SU-DHL-6 (cell line): Measurements from ENCODE around the gene CPNE2.
A peak's percentile ranks its signal among the peaks of the same experiment; 100 is the strongest.

ENCODE experiments used
- H2AFZ ChIP-seq: fragments of 200-600 bp; sonication (generic); 2 replicates; pipeline ENCODE4 v1.6.1; 2014; ENCODE audit warnings: low read depth, mild to moderate bottlenecking, moderate library complexity, mixed read lengths, antibody characterized with exemption, low read length; ENCODE audit not compliant: severe bottlenecking
- H3F3A ChIP-seq: fragments of 200-600 bp; shearing (Covaris generic); 2 replicates; pipeline ENCODE4 v1.6.0; 2016; ENCODE audit warnings: antibody characterized with exemption, mild to moderate bottlenecking; ENCODE audit not compliant: insufficient read depth
- H3K27ac ChIP-seq: fragments of 200-600 bp; sonication (generic); 2 replicates; pipeline ENCODE4 v1.5.1; 2016; ENCODE audit warnings: low read depth, mild to moderate bottlenecking, low read length, moderate library complexity, mixed read lengths
- H3K27me3 ChIP-seq: fragments of 200-600 bp; sonication (generic), shearing (Covaris generic); 2 replicates; pipeline ENCODE4 v1.6.0; 2014; ENCODE audit warnings: mild to moderate bottlenecking, low read length
- H3K36me3 ChIP-seq: fragments of 200-600 bp; sonication (generic); 2 replicates; pipeline ENCODE4 v1.6.1; 2014; ENCODE audit warnings: mild to moderate bottlenecking, low read length, mixed read lengths
- H3K4me2 ChIP-seq: fragments of 300-600, 200-600 bp; shearing (Covaris generic), sonication (generic); 2 replicates; pipeline ENCODE4 v1.6.0; 2014; ENCODE audit warnings: low read length, low read depth, mild to moderate bottlenecking; ENCODE audit not compliant: poor library complexity, severe bottlenecking
- H3K4me3 ChIP-seq: fragments of 200-600 bp; sonication (generic); 2 replicates; pipeline ENCODE4 v1.5.1; 2014; ENCODE audit warnings: antibody characterized with exemption, low read length, mild to moderate bottlenecking, mixed read lengths; ENCODE audit not compliant: insufficient read depth, poor library complexity, severe bottlenecking
- H3K79me2 ChIP-seq: fragments of 200-600 bp; sonication (generic); 2 replicates; pipeline ENCODE4 v1.6.1; 2014; ENCODE audit warnings: mild to moderate bottlenecking, low read length, moderate library complexity; ENCODE audit not compliant: insufficient read depth
- H3K9ac ChIP-seq: fragments of 200-600 bp; sonication (generic); 2 replicates; pipeline ENCODE4 v1.7.0; 2014; ENCODE audit warnings: mild to moderate bottlenecking, low read length
- H3K9me2 ChIP-seq: fragments of 200-600 bp; sonication (generic); replicated peaks from 2 replicates; pipeline ENCODE4 v1.6.1; 2014; ENCODE audit warnings: low read length; ENCODE audit not compliant: insufficient read depth
- H3K9me3 ChIP-seq: fragments of 200-600 bp; sonication (generic); 2 replicates; pipeline ENCODE4 v1.6.1; 2014; ENCODE audit warnings: low read length, mixed read lengths; ENCODE audit not compliant: insufficient read depth
- H4K20me1 ChIP-seq: fragments of 200-600 bp; sonication (generic); 2 replicates; pipeline ENCODE4 v1.6.1; 2014; ENCODE audit warnings: low read depth, mild to moderate bottlenecking, antibody characterized with exemption, low read length, moderate library complexity, mixed read lengths
- CTCF ChIP-seq: fragments of 200-600 bp; sonication (generic); IDR thresholded peaks from one replicate; pipeline ENCODE4 v1.5.1; 2017; ENCODE audit warnings: antibody characterized with exemption, mild to moderate bottlenecking, low read length, moderate library complexity; ENCODE audit not compliant: insufficient read depth, poor library complexity, severe bottlenecking
- EZH2phosphoT487 ChIP-seq: fragments of 200-600 bp; sonication (generic), shearing (Covaris generic); conservative IDR thresholded peaks from 2 replicates; pipeline ENCODE4 v1.6.1; 2018; ENCODE audit warnings: mild to moderate bottlenecking, antibody characterized with exemption, low read length, moderate library complexity, mixed read lengths

Gene CPNE2

GRCh38 chr16:57082664-57083063 lies 9.7 kb upstream of the CPNE2 start:
- no peak overlapping the region for H2AFZ ChIP-seq
- H3K4me3 ChIP-seq: no peak overlapping the region
- H3F3A ChIP-seq: no peaks in the 10 kb centered on the region
- no peak overlapping the region for H3K27ac ChIP-seq
- no peaks in the 10 kb centered on the region for H3K9me2 ChIP-seq
- no peaks in the 10 kb centered on the region for H3K9me3 ChIP-seq
- TF ChIP-seq EZH2phosphoT487 (no peak), CTCF (no peak)
- H3K36me3 ChIP-seq: no peaks in the 10 kb centered on the region
- no peaks in the 10 kb centered on the region for H3K79me2 ChIP-seq
- H3K4me2 ChIP-seq: no peak overlapping the region
- no peak overlapping the region for H3K9ac ChIP-seq
- no peaks in the 10 kb centered on the region for H3K27me3 ChIP-seq
- H4K20me1 ChIP-seq: no peaks in the 10 kb centered on the region

- Histone ChIP-seq H3K4me2 (no peak overlapping the region), H2AFZ (no peak overlapping the region), H3K27me3 (no peaks in the 10 kb centered on the region), H3K27ac (no peak overlapping the region), H3K36me3 (no peaks in the 10 kb centered on the region), H4K20me1 (no peaks in the 10 kb centered on the region), H3K9me2 (no peaks in the 10 kb centered on the region), H3K9me3 (no peaks in the 10 kb centered on the region), H3F3A (no peaks in the 10 kb centered on the region), H3K4me3 (no peak overlapping the region), H3K9ac (no peak overlapping the region), H3K79me2 (no peaks in the 10 kb centered on the region)
- no peak for TF ChIP-seq EZH2phosphoT487
- TF ChIP-seq CTCF: no peak
These were observed 8.8 kb upstream of the CPNE2 start for GRCh38 chr16:57083485-57084126.

- Histone ChIP-seq H3K27ac (no peak overlapping the region), H3K79me2 (no peaks in the 10 kb centered on the region), H2AFZ (peak overlapping the region; percentile 29), H3K9me3 (no peaks in the 10 kb centered on the region), H3K27me3 (no peaks in the 10 kb centered on the region), H3K9me2 (no peaks in the 10 kb centered on the region), H3K36me3 (no peaks in the 10 kb centered on the region), H3K9ac (no peak overlapping the region), H3F3A (no peaks in the 10 kb centered on the region), H3K4me2 (no peak overlapping the region), H4K20me1 (no peaks in the 10 kb centered on the region), H3K4me3 (no peak overlapping the region)
- TF ChIP-seq EZH2phosphoT487 (no peak), CTCF (peak; percentile 97)
These were observed 8.1 kb upstream of the CPNE2 start for GRCh38 chr16:57084257-57084770.
